ENCODE measurements around the gene PPP1R26.

GRCh38 chr9:135482015-135482754 is 2.6 kb downstream of the PPP1R26 start:
- TF ChIP-seq CTCF (IDR thresholded peaks at IDR 0.05) (no peak), POLR2A (IDR thresholded peaks at IDR 0.05) (no peak)

Measured in thyroid gland (tissue), 4 donors.